Measurements from ENCODE around the gene DNAJC18. TPM values are rescaled to one million over a fixed set of nuclear protein-coding genes. Genes with fewer than 3 reads are reported as not detected.

DNAJC18 gene
- total and polyA plus RNA-seq, 4 donors: 2.2 to 10.7 (median 8.7) TPM

GRCh38 chr5:139383993-139384590 lies 55.2 kb downstream of the DNAJC18 start:
- no peaks in the 10 kb centered on the region for H3K9me3 ChIP-seq (ENCODE audit: control insufficient read depth in 4 of 4, insufficient read depth in 3 of 4, low read length in 3 of 4)
- H3K4me1 ChIP-seq (ENCODE audit: control insufficient read depth in 5 of 5, insufficient read depth in 5 of 5, low read length in 5 of 5): peaks cover 0 to 11% (median 7%) of the 10 kb centered on the region in 5 donors
- no peak overlapping the region for H3K27ac ChIP-seq (ENCODE audit: low read depth in 1 of 2, low read length in 1 of 2)
- no peak for DNase-seq
- TF ChIP-seq CTCF (IDR thresholded peaks at IDR 0.05; ENCODE audit: control extremely low read depth, extremely low read depth): no peak
- no peaks in the 10 kb centered on the region for H3K27me3 ChIP-seq (ENCODE audit: control insufficient read depth in 3 of 3, insufficient read depth in 3 of 3, low read length in 2 of 3)
- no peak overlapping the region for H3K9ac ChIP-seq (ENCODE audit: insufficient read depth in 1 of 2, low read length in 2 of 2)
- ATAC-seq (ENCODE audit: insufficient read depth, low FRiP score): no peak
- WGBS, 2 donors: 89 to 92% methylated on average over 7 of the region's 7 CpGs
- H3K36me3 ChIP-seq (ENCODE audit: control insufficient read depth in 4 of 4, insufficient read depth in 4 of 4, low read length in 4 of 4): no peaks in the 10 kb centered on the region
- no peak overlapping the region for H3K4me3 ChIP-seq

GRCh38 chr5:139383275-139383992 lies 55.9 kb downstream of the DNAJC18 start, which contains the start of gene SLC23A1:
Gene SLC23A1 (minus strand): TSS chr5:139383297. CDS start chr5:139383253, 44 bp downstream.
- no peak for TF ChIP-seq CTCF (IDR thresholded peaks at IDR 0.05; ENCODE audit: control extremely low read depth, extremely low read depth)
- Histone ChIP-seq H3K36me3 (ENCODE audit: control insufficient read depth in 4 of 4, insufficient read depth in 4 of 4, low read length in 4 of 4) (no peaks in the 10 kb centered on the region), H3K27me3 (ENCODE audit: control insufficient read depth in 3 of 3, insufficient read depth in 3 of 3, low read length in 2 of 3) (no peaks in the 10 kb centered on the region), H3K4me1 (ENCODE audit: control insufficient read depth in 5 of 5, insufficient read depth in 5 of 5, low read length in 5 of 5) (peaks cover 0 to 11% (median 4%) of the 10 kb centered on the region in 5 donors), H3K9me3 (ENCODE audit: control insufficient read depth in 4 of 4, insufficient read depth in 3 of 4, low read length in 3 of 4) (no peaks in the 10 kb centered on the region), H3K9ac (ENCODE audit: insufficient read depth in 1 of 2, low read length in 2 of 2) (no peak within 1 kb of the TSS), H3K27ac (ENCODE audit: low read depth in 1 of 2, low read length in 1 of 2) (no peak within 1 kb of the TSS), H3K4me3 (no peak within 1 kb of the TSS)
- peak in 1 of 3 donors; percentile 23 for DNase-seq
- ATAC-seq (ENCODE audit: insufficient read depth, low FRiP score): no peak
- 63 to 69% methylated on average over 10 of the region's 10 CpGs for WGBS, 2 donors

- no peak overlapping the region for H3K9ac ChIP-seq (ENCODE audit: insufficient read depth in 1 of 2, low read length in 2 of 2)
- no peaks in the 10 kb centered on the region for H3K27me3 ChIP-seq (ENCODE audit: control insufficient read depth in 3 of 3, insufficient read depth in 3 of 3, low read length in 2 of 3)
- peaks cover 0 to 6% (median under 1%) of the 10 kb centered on the region in 5 donors for H3K4me1 ChIP-seq (ENCODE audit: control insufficient read depth in 5 of 5, insufficient read depth in 5 of 5, low read length in 5 of 5)
- DNase-seq: no peak
- WGBS, 2 donors: 56 to 57% methylated on average over 2 to 3 of the region's 3 CpGs
- no peak overlapping the region for H3K4me3 ChIP-seq
- H3K36me3 ChIP-seq (ENCODE audit: control insufficient read depth in 4 of 4, insufficient read depth in 4 of 4, low read length in 4 of 4): peaks cover 0 to 3% (median 0%) of the 10 kb centered on the region in 4 donors
- no peaks in the 10 kb centered on the region for H3K9me3 ChIP-seq (ENCODE audit: control insufficient read depth in 4 of 4, insufficient read depth in 3 of 4, low read length in 3 of 4)
- no peak for TF ChIP-seq CTCF (IDR thresholded peaks at IDR 0.05; ENCODE audit: control extremely low read depth, extremely low read depth)
- no peak for ATAC-seq (ENCODE audit: insufficient read depth, low FRiP score)
- no peak overlapping the region for H3K27ac ChIP-seq (ENCODE audit: low read depth in 1 of 2, low read length in 1 of 2)
These were observed 56.5 kb downstream of the DNAJC18 start for GRCh38 chr5:139382807-139383206.
